Omental fat pad (tissue), 4 donors: ENCODE data around the gene DOCK4. TPM values are rescaled to one million over a fixed set of nuclear protein-coding genes. Genes with fewer than 3 reads are reported as not detected.

ENCODE experiments used
- ATAC-seq: fragments of 150-250 bp; one replicate; pipeline ENCODE4 v1.9.1; 2016; ENCODE audit warnings: mild to moderate bottlenecking, moderate library complexity; ENCODE audit not compliant: low FRiP score
- DNase-seq: peaks from one replicate; pipeline ENCODE4 v3.0.0-alpha.2; 2019; ENCODE audit warnings: low spot score
- CTCF ChIP-seq, 3 donors: fragments of 450-650 bp; IDR thresholded peaks; one replicate each; pipeline ENCODE4 v1.5.1; 2016 to 2017; ENCODE audit warnings: antibody characterized with exemption in 3 of 3, mild to moderate bottlenecking in 3 of 3, moderate library complexity in 2 of 3
- total RNA-seq, 4 donors: library from RNA; depleted of rRNA; stranded (reverse); fragments of >200 nt; gene quantifications; one replicate each; pipeline ENCODE4 v1.1.0, GENCODE V29; 2016

DOCK4 gene
- total RNA-seq, 4 donors from 2014 or later = 47.5 to 86.9 (median 59.7) TPM

GRCh38 chr7:112052993-112053736, 153.0 kb downstream of the DOCK4 start:
- ATAC-seq = no peak
- no peak for TF ChIP-seq CTCF (IDR thresholded peaks at IDR 0.05)
- DNase-seq = no peak

GRCh38 chr7:112052498-112052897, 153.7 kb downstream of the DOCK4 start:
- ATAC-seq (no peak), DNase-seq (no peak)
- no peak for TF ChIP-seq CTCF (IDR thresholded peaks at IDR 0.05)

GRCh38 chr7:112050250-112050881, 155.8 kb downstream of the DOCK4 start:
- TF ChIP-seq CTCF (IDR thresholded peaks at IDR 0.05) = no peak
- DNase-seq (no peak), ATAC-seq (no peak)

- DNase-seq = no peak
- TF ChIP-seq CTCF (IDR thresholded peaks at IDR 0.05) = no peak
- ATAC-seq = no peak
Observed at GRCh38 chr7:112049555-112050249, 156.5 kb downstream of the DOCK4 start.

- no peak for DNase-seq
- no peak for ATAC-seq
- no peak for TF ChIP-seq CTCF (IDR thresholded peaks at IDR 0.05)
Observed at GRCh38 chr7:112047421-112047820, 158.8 kb downstream of the DOCK4 start.

GRCh38 chr7:112045222-112045621, 161.0 kb downstream of the DOCK4 start:
- ATAC-seq (no peak), DNase-seq (no peak)
- TF ChIP-seq CTCF (IDR thresholded peaks at IDR 0.05) = no peak
